Activated naive CD4-positive, alpha-beta T cell treated with anti-CD3 and anti-CD28 coated beads, Interleukin-2, amount 10 ng/mL, durations not matched to agents 7 days and 5 days (primary cell): ENCODE measurements around the gene FHIT.
"Not testable (repeated sequence)": the region's sequence is repeated elsewhere in the genome, so short reads cannot be mapped to it uniquely, and the experiment has no call there.

Experiments
- CTCF ChIA-PET: fragments of 350-600 bp; sonication (Branson Sonifier 250); formaldehyde crosslinking; loops from one replicate; lab custom pipeline; 2021; ENCODE audit warnings: antibody characterized with exemption; lab: Charles Lee
- DNase-seq: peaks from one replicate; pipeline ENCODE4 v3.0.0-alpha.2; 2020
- H3K27ac Mint-ChIP-seq: one replicate; pipeline ENCODE4 v1.8.0; 2021; ENCODE audit warnings: mild to moderate bottlenecking, moderate library complexity, mixed read lengths
- H3K27me3 Mint-ChIP-seq: one replicate; pipeline ENCODE4 v1.8.0; 2021; ENCODE audit warnings: mild to moderate bottlenecking, mixed read lengths
- H3K36me3 Mint-ChIP-seq: one replicate; pipeline ENCODE4 v1.8.0; 2021; ENCODE audit warnings: mixed read lengths
- H3K4me1 Mint-ChIP-seq: one replicate; pipeline ENCODE4 v1.8.0; 2021; ENCODE audit warnings: mixed read lengths
- H3K4me3 Mint-ChIP-seq: one replicate; pipeline ENCODE4 v1.8.0; 2021; ENCODE audit warnings: mild to moderate bottlenecking, moderate library complexity, mixed read lengths
- H3K9me3 Mint-ChIP-seq: one replicate; pipeline ENCODE4 v1.8.0; 2021; ENCODE audit warnings: mixed read lengths

Gene FHIT

DNA sequence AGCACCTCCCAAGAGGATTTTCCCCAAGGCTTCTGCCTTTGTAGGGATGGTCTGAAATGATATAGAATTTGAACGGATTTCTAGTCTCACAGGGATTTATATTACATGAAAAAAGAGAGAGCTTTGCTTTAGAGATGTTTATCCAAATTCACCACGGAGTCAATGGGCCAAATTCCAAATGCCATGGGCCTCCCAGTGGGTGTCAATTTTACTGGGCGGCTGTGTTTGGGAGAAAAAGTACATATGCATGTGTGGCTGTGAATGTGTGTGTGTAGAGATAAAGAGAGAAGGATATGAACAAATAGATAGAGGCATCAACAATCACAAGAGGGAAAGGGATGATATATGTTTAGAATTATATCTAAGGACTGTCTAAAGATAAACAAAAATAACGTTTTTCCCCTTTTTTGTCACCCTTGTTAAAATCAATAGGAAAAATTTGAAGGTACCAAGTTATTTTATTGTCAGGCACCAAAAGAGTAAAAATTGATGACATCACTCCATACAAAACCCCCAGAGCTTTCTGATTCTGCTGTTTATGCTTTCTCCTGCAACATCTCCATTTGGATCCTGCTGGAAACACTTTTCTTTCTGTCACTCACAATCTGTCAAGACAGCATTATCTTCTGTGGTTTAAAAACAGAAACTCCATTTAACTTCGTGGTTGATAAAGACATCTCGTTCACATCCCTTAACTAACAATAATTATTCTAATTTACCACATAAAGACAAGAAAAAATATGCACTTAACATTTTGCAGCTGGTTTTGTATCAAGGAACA, 160.7 kb downstream of the FHIT start:
- Mint-ChIP-seq H3K36me3 (no peaks in the 10 kb centered on the region), H3K27me3 (no peaks in the 10 kb centered on the region), H3K4me3 (no peak overlapping the region), H3K4me1 (no peaks in the 10 kb centered on the region), H3K27ac (no peak overlapping the region), H3K9me3 (no peaks in the 10 kb centered on the region)
- no peak for DNase-seq
- CTCF ChIA-PET = no interaction called here

DNA sequence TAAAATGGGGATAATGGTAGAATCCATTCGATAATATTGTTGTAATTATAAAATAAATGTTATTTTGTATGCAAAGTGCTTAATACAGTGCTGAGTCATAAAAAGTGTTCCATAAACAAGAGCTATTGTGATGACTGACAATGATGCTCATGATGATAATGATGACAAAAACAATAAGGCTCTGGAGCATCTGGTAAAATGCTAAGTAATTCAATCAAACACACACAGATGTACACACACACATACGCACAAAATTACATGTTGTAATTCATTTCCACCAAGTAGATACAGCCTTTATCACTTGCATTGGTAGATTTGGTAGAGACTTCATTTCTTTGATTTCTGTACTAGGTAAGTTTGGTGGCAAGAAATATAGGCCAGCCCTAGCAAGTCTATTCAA, 163.8 kb downstream of the FHIT start:
- CTCF ChIA-PET = no interaction called here
- H3K27me3 Mint-ChIP-seq = no peaks in the 10 kb centered on the region
- no peak for DNase-seq

DNA sequence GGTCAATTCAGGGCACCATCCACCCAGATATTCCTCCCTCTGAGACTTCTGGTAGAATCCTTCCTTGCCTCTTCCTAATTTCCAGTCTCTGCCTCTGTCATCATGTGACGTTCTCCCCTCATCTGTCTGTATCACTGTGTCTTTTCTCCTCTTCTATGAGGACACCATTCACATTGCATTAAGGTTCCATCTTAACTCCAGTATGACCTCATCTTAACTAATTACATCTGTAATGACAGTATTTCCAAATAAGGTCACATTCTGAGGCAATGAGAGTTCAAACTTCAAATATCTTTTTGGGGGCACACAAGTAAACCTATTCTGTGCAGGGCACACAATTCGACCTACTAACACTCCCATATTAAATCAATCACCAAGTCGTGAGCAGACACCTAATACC, 169.7 kb downstream of the FHIT start:
- Mint-ChIP-seq H3K4me1 (no peaks in the 10 kb centered on the region), H3K27me3 (no peaks in the 10 kb centered on the region), H3K27ac (no peak overlapping the region), H3K9me3 (no peaks in the 10 kb centered on the region), H3K36me3 (no peaks in the 10 kb centered on the region), H3K4me3 (no peak overlapping the region)
- CTCF ChIA-PET = no interaction called here
- DNase-seq = no peak

More for the DNA sequence above, 163.8 kb downstream of the FHIT start:
- Mint-ChIP-seq H3K9me3 (no peaks in the 10 kb centered on the region), H3K4me3 (no peak overlapping the region), H3K4me1 (no peaks in the 10 kb centered on the region), H3K27ac (no peak overlapping the region), H3K36me3 (no peaks in the 10 kb centered on the region)

DNA sequence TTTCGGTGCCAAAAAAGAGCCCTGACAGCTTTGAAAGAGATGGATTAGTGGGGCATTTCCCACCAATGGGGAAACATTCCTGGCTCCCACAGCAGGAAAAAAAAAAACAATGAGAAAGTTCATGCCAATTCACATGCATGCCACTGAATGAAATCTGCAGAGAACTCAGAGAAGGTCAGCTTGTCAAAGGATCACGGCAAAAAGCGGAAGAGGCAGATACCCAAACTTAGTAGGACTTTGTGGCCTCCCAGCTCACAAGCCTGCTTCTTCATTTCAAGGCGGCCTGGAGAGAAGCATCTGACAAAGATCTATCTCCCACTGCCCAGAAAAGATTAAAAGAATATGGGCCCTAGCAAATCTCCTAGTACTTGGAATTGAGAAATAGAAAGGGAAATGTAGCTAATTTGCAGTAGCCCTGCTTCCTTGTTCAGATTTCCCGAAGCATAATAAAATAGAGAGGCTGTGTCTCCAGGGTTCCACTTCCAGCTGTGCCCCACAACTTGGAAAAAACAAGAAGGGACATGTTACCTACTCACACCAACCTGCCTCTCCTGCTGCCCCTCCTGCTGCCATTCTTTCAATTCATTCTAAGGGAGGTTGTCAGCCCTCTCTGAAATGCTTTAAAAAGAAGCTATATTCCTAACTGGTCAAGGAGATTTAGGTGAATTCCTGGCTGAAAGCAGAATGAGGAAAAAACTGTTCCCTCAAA, 170.4 kb downstream of the FHIT start:
- Mint-ChIP-seq H3K27me3 (no peaks in the 10 kb centered on the region), H3K4me3 (no peak overlapping the region), H3K27ac (no peak overlapping the region), H3K36me3 (no peaks in the 10 kb centered on the region), H3K4me1 (no peaks in the 10 kb centered on the region), H3K9me3 (no peaks in the 10 kb centered on the region)
- no peak for DNase-seq
- CTCF ChIA-PET = no interaction called here

DNA sequence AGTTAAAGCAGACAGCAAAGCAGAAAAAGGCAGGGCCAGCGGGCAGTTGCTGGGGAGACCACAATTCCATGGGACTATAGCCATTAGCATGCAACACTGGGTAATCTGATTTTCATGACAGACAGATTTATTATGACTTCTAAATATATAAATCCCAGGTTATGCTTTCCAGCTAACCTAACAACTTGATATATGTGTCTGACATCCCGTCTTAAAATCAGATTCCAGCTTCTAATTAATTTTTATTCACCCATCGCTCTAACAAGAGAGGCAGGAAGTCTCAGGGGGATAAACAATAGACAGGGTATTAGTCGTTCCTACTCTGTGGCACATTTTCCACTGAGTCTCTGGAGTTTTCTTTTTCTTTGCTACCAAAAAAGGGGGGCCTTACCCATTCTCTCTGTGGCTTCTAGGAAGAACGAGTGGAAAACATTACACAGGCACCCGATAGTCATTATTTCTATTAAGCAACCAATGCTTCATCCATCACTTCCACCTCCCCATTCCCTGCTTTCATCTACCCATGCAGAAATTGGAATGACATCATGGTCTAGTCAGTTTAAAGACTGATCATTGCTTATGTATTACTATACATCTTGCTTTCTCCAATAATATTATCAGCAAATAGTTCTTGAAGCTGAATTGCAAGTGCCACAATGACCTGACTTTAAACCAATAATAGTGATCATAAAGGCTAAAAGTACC, 173.1 kb downstream of the FHIT start:
- Mint-ChIP-seq H3K4me3 (no peak overlapping the region), H3K27ac (no peak overlapping the region), H3K9me3 (no peaks in the 10 kb centered on the region), H3K4me1 (no peaks in the 10 kb centered on the region), H3K27me3 (no peaks in the 10 kb centered on the region), H3K36me3 (no peaks in the 10 kb centered on the region)
- DNase-seq = no peak
- CTCF ChIA-PET = no interaction called here

DNA sequence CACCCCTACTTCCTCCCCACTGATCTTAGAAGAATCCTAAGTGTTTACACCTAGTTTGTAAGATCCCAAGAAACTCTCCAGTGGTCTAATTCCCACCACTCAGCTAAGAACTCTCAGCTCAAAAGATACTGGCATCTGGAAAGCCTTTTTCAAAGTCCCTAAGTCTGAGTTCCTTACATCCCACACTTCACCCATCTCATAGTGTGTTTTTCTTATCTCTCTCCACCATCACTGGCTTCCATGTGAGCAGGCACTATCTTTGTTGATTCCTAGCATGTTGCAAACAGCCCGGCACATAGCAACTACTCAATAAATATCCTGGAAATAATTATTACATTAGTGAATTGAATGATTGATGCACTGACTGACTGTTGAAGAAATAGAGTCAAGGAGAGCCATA, 173.7 kb downstream of the FHIT start:
- Mint-ChIP-seq H3K36me3 (no peaks in the 10 kb centered on the region), H3K9me3 (no peaks in the 10 kb centered on the region), H3K4me3 (no peak overlapping the region), H3K27ac (no peak overlapping the region), H3K27me3 (no peaks in the 10 kb centered on the region), H3K4me1 (no peaks in the 10 kb centered on the region)
- CTCF ChIA-PET = no interaction called here
- no peak for DNase-seq

DNA sequence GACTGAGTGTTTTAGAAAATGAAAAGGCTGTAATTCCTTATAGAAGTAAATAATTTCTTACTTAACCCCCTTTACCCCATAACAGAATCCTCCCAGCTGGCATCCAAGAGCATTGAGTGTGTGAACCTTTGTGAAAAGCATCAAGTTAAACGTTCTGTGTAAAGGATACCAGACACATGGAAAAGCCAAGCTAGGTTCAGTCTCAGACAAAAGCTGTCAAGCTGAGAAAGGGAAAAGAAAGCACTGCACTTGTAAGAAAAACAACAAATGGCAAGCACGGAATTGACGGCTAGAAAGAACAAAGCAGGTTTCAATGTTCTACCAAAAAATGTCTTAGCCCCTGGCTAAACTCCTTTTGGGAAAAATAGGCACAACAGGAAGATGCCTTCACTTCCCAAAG, 176.5 kb downstream of the FHIT start:
- Mint-ChIP-seq H3K4me3 (no peak overlapping the region), H3K36me3 (no peaks in the 10 kb centered on the region), H3K27ac (no peak overlapping the region), H3K27me3 (no peaks in the 10 kb centered on the region), H3K9me3 (peaks cover 2% of the 10 kb centered on the region), H3K4me1 (no peaks in the 10 kb centered on the region)
- CTCF ChIA-PET = no interaction called here
- no peak for DNase-seq

DNA sequence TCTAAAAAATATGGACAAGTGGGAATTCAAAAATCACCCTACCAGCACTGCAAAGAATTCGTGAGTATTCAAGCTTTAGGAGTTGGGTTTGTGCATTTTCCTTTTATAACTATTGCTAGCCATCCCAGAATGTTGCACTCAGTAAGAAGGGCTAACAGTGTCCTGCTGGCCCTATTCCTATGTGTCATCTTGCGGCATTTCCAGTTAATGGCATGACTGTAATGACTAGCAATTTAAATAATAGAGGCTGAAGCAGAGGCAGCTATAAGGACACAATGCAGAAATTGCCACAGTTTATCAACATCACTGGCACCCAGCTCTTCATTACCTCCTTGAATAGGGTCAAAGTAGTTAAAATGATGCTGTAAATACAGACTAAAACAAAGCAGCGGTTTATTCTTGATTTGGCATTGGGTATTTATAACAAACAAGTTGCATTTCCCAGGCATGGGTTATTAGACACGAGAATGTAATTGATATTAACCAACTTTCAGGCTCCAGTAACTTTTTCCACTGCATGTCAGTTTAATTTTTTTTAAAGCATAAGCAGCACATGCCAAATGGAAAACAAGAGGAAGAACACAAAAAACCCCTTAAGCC, 177.6 kb downstream of the FHIT start:
- Mint-ChIP-seq H3K4me1 (no peaks in the 10 kb centered on the region), H3K36me3 (no peaks in the 10 kb centered on the region), H3K9me3 (peaks cover 2% of the 10 kb centered on the region), H3K27ac (no peak overlapping the region), H3K4me3 (no peak overlapping the region), H3K27me3 (no peaks in the 10 kb centered on the region)
- DNase-seq = no peak
- CTCF ChIA-PET = no interaction called here

DNA sequence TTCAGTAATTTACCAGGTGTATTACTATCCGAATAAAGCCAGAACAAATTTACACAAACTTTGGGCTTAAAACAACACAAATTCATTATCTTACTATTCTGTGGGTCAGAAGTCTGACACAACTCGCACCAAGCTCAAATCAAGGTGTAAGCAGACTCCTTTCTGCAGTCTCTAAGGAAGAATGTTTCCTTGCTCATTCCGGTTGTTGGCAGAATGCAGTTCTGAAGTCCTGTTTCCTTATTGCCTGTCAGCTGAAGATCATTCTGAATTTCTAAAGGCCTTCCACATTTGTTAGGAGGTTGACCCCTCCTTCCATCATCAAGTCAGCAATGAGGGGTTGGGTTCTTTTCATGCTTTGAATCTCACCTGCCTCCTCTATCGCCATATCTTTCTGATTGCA, 183.2 kb downstream of the FHIT start:
- Mint-ChIP-seq H3K36me3 (no peaks in the 10 kb centered on the region), H3K27ac (no peak overlapping the region), H3K9me3 (peaks cover 10% of the 10 kb centered on the region), H3K4me1 (no peaks in the 10 kb centered on the region), H3K4me3 (no peak overlapping the region), H3K27me3 (no peaks in the 10 kb centered on the region)
- DNase-seq = no peak
- CTCF ChIA-PET = no interaction called here

DNA sequence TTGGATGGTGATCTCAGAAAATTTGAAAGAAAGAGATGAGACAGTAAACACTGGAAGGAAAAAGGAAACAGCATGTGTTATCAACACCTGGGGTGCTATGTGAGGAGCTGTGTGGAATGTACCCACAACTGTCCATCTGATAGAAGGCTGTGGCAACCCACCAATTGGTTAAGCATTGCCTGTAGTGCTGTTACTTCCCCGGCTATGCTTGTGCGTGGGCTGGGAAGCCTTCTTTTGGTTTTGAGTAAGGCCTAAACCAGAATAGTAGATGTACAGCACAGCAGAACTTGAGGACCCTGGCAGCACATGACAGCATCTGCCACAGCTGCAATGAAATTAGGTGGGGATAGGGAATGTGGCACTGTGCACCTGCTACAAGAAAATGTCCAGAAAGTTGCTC, 184.5 kb downstream of the FHIT start:
- H3K4me1 Mint-ChIP-seq = no peaks in the 10 kb centered on the region

DNA sequence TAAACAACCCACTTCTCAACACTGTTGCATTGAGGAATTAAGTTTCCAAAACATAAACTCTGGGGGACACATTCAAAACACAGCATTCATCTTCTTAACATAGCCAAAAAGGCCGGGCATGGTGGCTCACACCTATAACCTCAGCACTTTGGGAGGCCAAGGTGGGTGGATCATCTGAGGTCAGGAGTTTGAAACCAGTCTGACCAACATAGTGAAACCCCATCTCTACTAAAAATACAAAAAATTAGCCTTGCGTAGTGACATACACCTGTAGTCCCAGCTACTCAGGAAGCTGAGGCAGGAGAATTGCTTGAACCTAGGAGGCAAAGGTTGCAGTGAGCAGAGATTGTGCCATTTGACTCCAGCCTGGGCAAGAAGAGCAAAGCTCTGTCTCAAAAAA, 185.0 kb downstream of the FHIT start:
- DNase-seq, H3K27me3 Mint-ChIP-seq, H3K9me3 Mint-ChIP-seq, H3K4me1 Mint-ChIP-seq, H3K4me3 Mint-ChIP-seq, H3K27ac Mint-ChIP-seq, CTCF ChIA-PET, H3K36me3 Mint-ChIP-seq: not testable (repeated sequence)

More for the DNA sequence above, 184.5 kb downstream of the FHIT start:
- CTCF ChIA-PET = no interaction called here
- Mint-ChIP-seq H3K27ac (no peak overlapping the region), H3K36me3 (no peaks in the 10 kb centered on the region), H3K27me3 (no peaks in the 10 kb centered on the region), H3K9me3 (peaks cover 10% of the 10 kb centered on the region), H3K4me3 (no peak overlapping the region)
- no peak for DNase-seq

DNA sequence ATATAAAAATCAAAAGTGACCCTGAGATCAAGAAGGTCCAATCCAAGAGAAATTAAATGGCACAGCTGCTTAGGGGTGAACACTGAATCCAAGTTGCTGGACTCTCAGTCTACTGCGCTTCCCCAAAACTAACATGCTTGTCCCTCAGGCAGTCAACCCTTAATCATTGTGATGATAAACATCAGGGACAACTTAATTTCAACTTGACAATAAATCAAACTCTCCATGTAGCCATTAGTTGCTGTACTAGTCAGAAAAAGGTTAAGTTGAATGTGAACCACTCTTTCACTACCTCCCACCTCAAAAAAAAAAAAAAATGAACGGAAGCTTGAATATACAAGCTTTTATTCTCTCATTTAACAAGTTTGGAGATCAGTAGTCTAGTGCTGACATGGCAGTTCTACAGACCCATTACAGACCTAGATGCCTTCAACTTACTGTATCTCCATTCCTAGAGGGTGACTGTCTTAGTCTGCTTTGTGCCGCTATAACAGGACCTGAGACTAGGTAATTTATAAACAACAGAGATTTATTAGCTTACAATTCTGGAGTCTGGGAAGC, 185.7 kb downstream of the FHIT start:
- CTCF ChIA-PET = no interaction called here
- no peak overlapping the region for H3K4me3 Mint-ChIP-seq
- no peaks in the 10 kb centered on the region for H3K36me3 Mint-ChIP-seq
- peaks cover 9% of the 10 kb centered on the region for H3K9me3 Mint-ChIP-seq
- no peak for DNase-seq
- H3K4me1 Mint-ChIP-seq = no peaks in the 10 kb centered on the region
- no peaks in the 10 kb centered on the region for H3K27me3 Mint-ChIP-seq
- H3K27ac Mint-ChIP-seq = no peak overlapping the region

DNA sequence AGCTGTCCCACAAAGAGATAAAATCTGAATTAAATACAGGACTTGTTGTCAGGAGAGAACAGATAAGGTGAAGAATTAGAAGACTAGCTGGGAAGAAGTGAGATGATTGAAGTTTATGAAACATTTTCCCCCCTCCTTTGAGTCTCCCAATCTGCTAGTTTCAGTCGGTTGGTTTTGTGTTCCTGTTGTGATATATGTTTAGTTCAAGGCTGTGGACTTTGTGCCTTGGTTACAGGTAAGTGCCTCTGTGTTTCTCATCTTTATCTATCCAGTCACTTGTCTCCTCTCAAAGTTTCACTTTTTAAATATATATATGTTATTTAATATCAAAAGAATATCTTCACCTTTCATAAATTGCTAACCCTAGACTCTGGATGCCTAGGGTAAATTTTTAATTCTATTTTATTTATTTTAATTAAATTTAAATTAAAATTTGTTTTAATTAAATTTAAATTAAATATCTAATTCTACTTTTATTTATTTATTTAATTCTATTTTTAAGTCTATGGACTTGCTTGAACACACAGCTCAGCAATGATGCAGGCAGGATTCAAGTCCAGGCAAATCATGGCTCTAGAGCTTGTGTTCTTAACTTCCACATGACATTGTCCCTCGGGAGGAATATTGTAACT, 190.0 kb downstream of the FHIT start:
- Mint-ChIP-seq H3K27me3 (no peaks in the 10 kb centered on the region), H3K36me3 (no peaks in the 10 kb centered on the region), H3K4me3 (no peak overlapping the region), H3K4me1 (peaks cover 2% of the 10 kb centered on the region), H3K9me3 (peaks cover 3% of the 10 kb centered on the region), H3K27ac (no peak overlapping the region)
- CTCF ChIA-PET = no interaction called here
- DNase-seq = no peak

DNA sequence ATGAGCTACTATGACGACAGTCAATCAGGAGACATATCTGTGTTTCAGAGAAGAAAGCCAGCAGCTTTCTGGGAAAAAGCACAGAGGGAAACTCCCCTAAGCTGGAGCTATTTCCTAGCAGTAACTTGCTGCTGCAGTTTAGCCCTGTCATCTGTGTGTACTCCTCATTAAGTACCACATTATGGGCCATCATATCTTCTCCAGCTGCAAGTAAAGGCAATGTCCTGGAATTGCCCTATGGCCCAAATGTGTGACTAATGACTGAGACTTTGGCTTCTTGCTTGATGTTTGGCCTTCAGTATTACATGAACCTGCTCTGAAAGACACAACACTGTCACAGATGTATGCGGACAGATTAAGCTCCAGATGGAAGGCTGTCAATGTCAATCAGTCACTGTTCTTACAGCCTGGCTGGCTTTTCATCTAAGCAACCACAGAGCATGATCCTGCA, 190.8 kb downstream of the FHIT start:
- CTCF ChIA-PET = no interaction called here
- Mint-ChIP-seq H3K4me3 (no peak overlapping the region), H3K27me3 (no peaks in the 10 kb centered on the region), H3K36me3 (no peaks in the 10 kb centered on the region), H3K9me3 (peaks cover 3% of the 10 kb centered on the region), H3K4me1 (peaks cover 2% of the 10 kb centered on the region), H3K27ac (no peak overlapping the region)
- no peak for DNase-seq
